HG02798 (cell line): ENCODE results near the gene FLYWCH1.
"Not testable (repeated sequence)": the region's sequence is repeated elsewhere in the genome, so short reads cannot be mapped to it uniquely, and the experiment has no call there.

Experiments used
- ATAC-seq: cut with Tn5 transposase; IDR thresholded peaks from one replicate; pipeline ENCODE4 v1.9.1; 2021; ENCODE audit warnings: mild to moderate bottlenecking; ENCODE audit not compliant: unreplicated experiment, poor library complexity

Gene FLYWCH1

GRCh38 chr16:2924901-2925755, 13.4 kb downstream of the FLYWCH1 start:
- ATAC-seq, result no peak

DNA sequence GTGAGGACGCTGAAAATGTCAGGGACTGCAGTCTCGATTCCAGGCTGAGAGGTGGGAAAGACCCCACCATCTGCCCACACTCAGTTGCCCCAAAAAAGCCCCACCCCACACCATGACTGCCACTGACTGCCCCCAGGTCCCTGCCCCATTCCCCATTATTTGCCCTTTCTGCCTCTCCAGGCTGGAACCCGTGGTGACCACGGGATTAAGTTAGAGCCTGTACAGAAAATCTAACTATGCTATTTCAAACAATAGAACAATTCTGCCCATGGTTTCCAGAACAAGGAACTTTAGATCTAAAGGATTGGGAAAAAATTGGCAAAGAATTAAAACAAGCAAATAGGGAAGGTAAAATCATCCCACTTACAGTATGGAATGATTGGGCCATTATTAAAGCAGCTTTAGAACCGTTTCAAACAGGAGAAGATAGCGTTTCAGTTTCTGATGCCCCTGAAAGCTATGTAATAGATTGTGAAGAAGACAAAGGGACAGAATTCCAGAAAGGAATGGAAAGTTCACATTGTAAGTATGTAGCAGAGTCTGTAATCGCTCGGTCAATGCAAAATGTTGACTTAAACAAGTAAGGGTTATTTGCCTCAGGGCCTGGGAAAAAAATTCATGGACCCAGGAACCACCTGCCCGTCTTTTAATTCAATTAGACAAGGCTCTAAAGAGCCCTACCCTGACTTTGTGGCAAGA, 14.4 kb downstream of the FLYWCH1 start:
- ATAC-seq, result no peak

- ATAC-seq, result no peak
These were observed 14.9 kb downstream of the FLYWCH1 start for GRCh38 chr16:2926650-2926999.

GRCh38 chr16:2927010-2927646, 15.4 kb downstream of the FLYWCH1 start:
- ATAC-seq, result peak; percentile 71

DNA sequence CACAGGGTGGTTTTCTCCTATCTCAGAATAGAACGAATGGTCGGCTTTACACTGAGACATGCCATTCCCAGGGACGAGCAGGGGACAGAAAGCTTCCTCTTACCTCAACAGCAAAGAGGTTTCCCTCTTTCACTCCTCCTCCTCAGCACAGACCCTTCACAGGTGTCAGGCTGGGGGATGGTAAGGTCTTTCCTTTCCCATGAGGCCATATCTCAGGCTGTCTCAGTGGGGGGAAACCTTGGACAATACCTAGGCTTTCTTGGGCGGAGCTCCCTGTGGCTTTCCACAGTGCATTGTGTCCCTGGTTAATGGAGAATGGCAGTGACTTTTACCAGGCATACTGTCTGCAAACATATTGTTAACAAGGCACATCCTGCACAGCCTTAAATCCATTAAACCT, 16.4 kb downstream of the FLYWCH1 start:
- not testable (repeated sequence) for ATAC-seq

DNA sequence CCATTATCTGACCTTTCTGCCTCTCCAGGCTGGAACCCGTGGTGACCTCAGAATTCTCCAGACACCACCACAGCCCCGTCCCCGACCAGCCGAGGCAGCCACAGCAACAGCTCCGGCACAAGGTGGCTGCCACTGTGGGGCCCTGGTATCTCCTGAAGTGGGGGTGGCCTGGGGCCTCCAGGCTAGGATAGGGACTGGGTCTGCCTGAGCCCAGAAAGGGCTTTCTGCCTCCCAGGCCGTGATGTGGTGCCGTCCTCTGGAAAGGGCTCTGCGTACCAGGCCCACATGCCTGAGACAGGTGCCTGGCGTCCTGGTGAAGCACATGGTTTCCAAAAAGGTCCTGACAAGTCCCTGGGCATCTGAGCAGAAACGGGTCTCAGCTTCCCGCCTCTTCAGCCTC, 17.1 kb downstream of the FLYWCH1 start:
- no peak for ATAC-seq

DNA sequence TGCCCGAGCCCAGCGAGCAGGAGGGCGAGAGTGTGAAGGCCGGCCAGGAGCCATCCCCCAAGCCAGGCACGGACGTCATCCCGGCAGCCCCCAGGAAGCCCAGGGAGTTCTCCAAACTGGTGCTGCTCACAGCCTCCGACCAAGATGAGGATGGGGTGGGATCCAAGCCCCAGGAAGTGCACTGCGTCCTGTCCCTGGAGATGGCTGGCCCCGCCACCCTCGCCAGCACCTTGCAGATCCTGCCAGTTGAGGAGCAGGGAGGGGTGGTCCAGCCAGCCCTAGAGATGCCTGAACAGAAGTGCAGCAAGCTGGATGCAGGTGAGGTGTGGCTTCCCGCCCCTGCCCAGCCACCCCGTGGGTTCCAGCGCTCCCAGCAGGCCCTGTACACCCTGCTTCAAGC, 18.0 kb downstream of the FLYWCH1 start:
- ATAC-seq, result no peak

DNA sequence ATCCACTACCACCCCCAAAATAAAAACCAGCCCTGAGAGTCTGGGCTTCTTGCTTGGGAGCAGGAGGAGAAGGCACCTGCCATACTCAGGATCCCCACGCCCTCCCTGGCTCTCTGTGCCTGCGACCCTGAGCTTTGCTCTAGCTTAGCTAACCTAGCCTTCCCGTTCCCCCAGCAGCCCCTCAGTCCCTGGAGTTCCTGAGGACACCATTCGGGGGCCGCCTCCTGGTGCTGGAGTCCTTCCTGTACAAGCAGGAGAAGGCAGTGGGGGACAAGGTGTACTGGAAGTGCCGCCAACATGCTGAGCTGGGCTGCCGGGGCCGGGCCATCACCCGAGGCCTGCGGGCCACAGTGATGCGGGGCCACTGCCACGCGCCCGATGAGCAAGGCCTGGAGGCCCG, 18.5 kb downstream of the FLYWCH1 start:
- no peak for ATAC-seq

DNA sequence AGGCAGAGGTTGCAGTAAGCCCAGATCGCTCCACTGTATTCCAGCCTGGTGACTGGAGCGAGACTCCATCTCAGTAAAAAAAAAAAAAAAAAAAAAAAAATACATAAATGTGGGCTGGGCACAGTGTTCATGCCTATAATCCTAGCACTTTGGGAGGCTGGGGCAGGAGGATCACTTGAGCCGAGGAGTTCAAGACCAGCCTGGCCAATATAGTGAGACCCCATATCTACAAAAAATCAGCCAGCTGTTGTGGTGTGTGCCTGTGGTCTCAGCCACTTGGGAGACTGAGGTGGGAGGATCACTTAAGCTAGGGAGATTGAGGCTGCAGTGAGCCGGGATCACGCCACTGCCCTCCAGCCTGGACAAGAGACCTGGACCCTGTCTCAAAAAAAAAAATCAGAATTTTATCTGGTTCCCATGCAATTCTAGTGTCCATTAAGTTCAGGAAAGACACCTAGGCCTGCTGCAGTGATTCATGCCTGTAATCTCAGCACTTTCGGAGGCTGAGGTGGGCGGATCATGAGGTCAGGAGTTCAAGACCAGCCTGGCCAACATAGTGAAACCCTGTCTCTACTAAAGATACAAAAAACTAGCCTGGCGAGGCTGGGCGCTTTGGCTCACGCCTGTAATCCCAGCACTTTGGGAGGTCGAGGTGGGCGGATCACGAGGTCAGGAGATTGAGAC, 19.6 kb downstream of the FLYWCH1 start:
- not testable (repeated sequence) for ATAC-seq

- ATAC-seq, result no peak
These were observed 21.4 kb downstream of the FLYWCH1 start for GRCh38 chr16:2933136-2933535.

GRCh38 chr16:2933701-2934100, 22.0 kb downstream of the FLYWCH1 start:
- no peak for ATAC-seq

DNA sequence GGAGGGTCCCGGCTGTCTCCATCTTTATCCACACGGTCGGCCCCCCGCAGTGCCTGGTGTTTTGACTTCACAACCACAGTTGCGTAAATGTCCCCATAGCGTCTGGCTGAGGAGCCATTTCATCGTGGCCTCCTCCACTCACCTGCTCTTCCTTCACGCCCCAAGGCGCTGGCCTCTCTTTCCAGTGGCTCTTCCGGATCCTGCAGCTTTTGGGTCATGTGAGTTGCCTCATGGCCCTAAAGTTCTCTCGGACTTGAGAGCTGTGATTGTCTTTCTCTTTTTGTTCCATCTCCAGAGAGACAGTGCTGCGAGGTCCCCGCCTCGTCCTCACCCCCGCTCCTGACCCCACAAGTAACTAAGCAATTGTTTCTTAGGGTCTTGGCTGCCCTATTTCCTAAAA, 22.7 kb downstream of the FLYWCH1 start:
- no peak for ATAC-seq

GRCh38 chr16:2936436-2937011, 24.8 kb downstream of the FLYWCH1 start:
- ATAC-seq, result no peak

DNA sequence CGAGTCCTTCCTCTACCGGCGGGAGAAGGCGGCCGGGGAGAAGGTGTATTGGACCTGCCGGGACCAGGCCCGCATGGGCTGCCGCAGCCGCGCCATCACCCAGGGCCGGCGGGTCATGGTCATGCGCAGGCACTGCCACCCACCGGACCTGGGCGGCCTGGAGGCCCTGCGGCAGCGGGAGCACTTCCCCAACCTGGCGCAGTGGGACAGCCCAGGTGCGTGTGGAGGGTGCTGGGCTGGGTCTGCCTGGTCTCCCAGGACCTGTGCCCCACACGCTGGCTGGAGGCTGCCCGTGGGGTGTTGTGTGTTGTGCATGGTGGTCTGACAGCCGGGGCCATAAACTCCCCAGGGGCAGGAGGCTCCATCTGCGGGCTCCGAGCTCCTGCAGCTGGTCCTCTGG, 25.4 kb downstream of the FLYWCH1 start:
- no peak for ATAC-seq

DNA sequence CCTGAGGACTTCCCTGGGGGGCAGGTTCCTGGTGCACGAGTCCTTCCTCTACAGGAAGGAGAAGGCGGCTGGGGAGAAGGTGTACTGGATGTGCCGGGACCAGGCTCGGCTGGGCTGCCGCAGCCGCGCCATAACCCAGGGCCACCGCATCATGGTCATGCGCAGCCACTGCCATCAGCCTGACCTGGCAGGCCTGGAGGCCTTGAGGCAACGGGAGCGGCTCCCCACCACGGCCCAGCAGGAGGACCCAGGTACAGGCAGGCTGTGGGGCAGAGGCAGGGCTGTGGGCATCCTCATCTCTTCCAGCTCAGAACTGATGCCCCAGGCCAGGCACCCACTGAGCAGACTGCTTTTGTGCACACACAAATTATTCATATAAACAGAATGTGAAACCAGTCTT, 26.5 kb downstream of the FLYWCH1 start:
- ATAC-seq, result no peak

- no peak for ATAC-seq
These were observed 28.2 kb downstream of the FLYWCH1 start for GRCh38 chr16:2939968-2940367.

DNA sequence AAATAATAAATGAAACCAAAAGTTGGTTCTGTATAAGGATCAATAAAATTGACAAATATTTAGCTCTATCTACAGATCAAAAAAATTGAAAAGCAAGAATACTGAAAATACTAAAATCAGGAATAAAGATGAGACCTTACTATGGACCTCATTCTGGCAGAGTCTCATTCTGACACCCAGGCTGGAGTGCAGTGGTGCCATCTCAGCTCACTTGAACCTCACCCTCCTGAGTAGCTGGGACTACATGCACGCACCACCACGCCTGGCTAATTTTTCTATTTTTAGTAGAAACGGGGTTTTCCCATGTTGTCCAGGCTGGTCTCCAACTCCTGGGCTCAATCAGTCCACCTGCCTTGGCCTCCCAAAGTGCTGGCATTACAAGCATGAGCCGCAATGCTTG, 30.3 kb downstream of the FLYWCH1 start:
- no peak for ATAC-seq

- ATAC-seq, result not testable (repeated sequence)
These were observed 32.0 kb downstream of the FLYWCH1 start for GRCh38 chr16:2943716-2944115.

DNA sequence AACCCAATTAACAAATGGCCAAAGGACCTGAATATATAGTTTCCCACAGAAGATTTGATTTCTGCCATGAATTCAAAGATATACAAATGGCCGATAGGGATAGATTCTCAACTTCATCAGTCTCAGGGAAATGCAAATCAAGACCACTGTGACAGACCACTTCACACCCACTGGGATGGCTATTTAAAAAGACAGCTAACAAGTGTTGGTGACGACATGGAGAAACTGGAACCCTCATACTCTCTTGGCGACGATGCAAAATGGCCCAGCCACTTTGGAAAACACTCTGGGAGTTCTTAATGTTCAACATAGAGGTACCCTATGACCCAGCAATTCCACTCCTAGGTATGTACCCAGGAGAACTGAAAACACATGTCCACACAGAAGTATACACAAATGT, 34.9 kb downstream of the FLYWCH1 start:
- no peak for ATAC-seq
